Brain microvascular endothelial cell (primary cell): Measurements from ENCODE around the gene RRP8.

Experiments used
- DNase-seq: peaks from one replicate; pipeline ENCODE4 v3.0.0-alpha.2; 2020
- H3K27ac ChIP-seq: fragments of 250-450 bp; sonication (Bioruptor Pico); 2 replicates; pipeline ENCODE4 v1.5.1; 2020; ENCODE audit warnings: mild to moderate bottlenecking, moderate library complexity
- H3K27me3 ChIP-seq: fragments of 250-450 bp; sonication (Bioruptor Pico); replicated peaks from 2 replicates; pipeline ENCODE4 v1.5.1; 2020; ENCODE audit warnings: mild to moderate bottlenecking
- H3K36me3 ChIP-seq: fragments of 250-450 bp; sonication (Bioruptor Pico); replicated peaks from 2 replicates; pipeline ENCODE4 v1.5.1; 2020; ENCODE audit warnings: mild to moderate bottlenecking
- H3K4me3 ChIP-seq: 2 replicates; pipeline ENCODE4 v1.5.1; 2011; ENCODE audit warnings: low read depth, mild to moderate bottlenecking, control low read depth, low read length, moderate library complexity
- in situ Hi-C: cut with HindIII; loops from 2 replicates; pipeline ENCODE4 v1.10.0; 2017; ENCODE audit warnings: low sequenced_read_pairs, low pct_ligation_motif_present
- TF ChIP-seq, protein P1 (sequence below): IDR thresholded peaks from 2 replicates; pipeline ENCODE4 v1.5.1; 2011; ENCODE audit warnings: low read depth, mild to moderate bottlenecking, moderate library complexity, low read length, control low read depth, inconsistent platforms; ENCODE audit errors: missing control alignments

The RRP8 gene

DNA sequence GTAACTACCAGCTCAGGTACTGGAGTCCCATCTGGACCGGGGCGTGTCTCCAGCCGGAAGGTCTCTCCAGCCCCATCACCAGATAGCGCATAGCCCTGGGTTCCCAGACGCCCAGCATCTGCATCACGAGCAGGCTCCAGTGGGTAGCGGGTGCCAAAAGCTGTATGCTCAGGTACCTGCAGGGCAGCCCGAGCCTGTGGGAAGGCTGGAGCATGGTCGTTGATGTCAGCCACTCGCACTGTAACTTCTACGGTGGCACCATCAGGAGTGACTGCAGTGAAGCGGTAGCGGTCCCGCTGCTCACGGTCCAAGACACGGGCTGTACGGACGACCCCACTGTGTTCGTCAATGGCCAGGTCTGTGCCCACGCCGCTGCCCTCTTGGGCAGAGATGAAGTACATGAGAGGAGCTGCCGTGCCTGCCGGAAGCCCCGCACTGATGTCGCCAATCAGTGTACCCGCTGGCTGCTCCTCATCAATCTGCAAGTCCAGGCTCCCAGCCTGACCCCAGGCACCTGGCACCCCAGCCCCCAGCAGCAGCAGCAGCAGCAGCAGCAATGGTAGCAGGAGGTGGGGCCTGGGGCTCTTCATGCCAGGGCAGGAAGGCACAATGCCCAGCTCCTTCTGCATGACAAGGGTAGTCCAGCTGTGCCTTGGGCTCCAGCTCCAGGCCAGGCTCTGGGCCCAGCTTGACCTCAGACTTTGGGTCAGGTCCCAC lies 37.7 kb upstream of the RRP8 start:
- H3K27ac ChIP-seq, result no peak overlapping the region
- in situ Hi-C loops, result no loop called here
- no peak for DNase-seq
- no peaks in the 10 kb centered on the region for H3K36me3 ChIP-seq
- H3K27me3 ChIP-seq, result peaks cover 9% of the 10 kb centered on the region
- TF ChIP-seq, protein P1, sequence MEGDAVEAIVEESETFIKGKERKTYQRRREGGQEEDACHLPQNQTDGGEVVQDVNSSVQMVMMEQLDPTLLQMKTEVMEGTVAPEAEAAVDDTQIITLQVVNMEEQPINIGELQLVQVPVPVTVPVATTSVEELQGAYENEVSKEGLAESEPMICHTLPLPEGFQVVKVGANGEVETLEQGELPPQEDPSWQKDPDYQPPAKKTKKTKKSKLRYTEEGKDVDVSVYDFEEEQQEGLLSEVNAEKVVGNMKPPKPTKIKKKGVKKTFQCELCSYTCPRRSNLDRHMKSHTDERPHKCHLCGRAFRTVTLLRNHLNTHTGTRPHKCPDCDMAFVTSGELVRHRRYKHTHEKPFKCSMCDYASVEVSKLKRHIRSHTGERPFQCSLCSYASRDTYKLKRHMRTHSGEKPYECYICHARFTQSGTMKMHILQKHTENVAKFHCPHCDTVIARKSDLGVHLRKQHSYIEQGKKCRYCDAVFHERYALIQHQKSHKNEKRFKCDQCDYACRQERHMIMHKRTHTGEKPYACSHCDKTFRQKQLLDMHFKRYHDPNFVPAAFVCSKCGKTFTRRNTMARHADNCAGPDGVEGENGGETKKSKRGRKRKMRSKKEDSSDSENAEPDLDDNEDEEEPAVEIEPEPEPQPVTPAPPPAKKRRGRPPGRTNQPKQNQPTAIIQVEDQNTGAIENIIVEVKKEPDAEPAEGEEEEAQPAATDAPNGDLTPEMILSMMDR, result no peak
- no peak overlapping the region for H3K4me3 ChIP-seq

DNA sequence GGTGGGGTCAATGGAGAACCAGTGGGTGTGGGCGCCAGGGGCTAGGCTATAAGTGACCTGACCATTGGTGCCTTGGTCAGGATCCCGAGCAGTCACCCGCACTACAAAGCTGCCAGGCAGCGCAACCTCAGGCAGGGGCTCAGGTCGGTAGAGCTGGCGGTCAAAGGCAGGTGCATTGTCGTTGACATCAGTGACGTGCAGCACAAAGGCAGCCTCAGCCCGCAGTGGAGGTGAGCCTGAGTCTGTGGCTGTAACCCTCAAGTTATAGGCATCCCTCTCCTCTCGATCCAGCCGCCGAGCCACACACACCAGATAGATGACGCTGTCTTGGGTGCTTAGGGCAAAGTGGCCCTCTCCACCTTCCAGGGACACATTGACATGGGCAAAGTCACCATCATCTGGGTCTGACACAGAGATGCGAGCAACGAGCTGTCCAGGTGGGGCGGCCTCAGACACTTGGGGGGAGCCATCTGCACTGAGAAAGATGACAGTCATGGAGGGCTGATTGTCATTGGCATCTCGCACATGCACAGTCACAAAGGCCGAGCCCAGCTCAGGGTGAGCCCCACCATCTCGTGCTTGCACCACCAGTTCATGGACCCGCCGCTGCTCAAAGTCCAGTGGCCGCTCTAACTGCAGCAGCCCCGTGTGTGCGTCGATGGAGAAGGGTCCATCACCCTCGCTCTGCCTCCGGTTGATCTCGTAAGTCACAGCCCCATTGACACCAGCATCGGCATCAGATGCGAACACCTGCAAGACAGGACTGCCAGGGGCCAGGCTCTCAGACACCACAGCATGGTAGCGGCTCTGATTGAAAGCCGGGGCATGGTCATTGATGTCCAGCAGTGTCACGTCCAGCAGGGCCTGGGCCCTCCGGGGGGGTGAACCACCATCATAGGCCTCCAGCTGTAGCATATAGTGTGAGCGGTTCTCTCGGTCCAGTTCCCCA lies 36.9 kb upstream of the RRP8 start:
- H3K27me3 ChIP-seq, result peaks cover 9% of the 10 kb centered on the region
- H3K27ac ChIP-seq, result no peak overlapping the region
- no peaks in the 10 kb centered on the region for H3K36me3 ChIP-seq
- no peak overlapping the region for H3K4me3 ChIP-seq
- TF ChIP-seq, protein P1, result no peak
- in situ Hi-C loops, result no loop called here
- DNase-seq, result no peak

DNA sequence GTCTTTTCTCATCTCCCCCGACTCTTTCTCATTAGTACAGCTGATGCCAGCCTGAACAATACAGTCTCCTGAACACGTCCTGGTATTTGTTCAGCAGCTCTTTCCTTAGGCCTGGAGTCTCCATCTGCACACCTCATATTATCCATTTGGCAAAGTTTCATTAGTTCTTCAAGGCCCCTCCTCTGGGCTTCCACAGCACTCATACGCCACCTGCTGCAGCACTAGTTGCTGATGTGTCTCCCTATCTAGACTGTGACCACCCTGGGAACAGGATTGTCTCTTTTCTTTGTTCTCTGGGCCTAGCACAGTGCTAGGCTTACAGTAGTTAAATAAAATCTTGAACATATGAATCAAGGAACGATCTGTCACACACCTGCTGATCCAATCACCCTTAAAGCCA lies 35.0 kb upstream of the RRP8 start:
- Histone ChIP-seq H3K27me3 (peaks cover 1% of the 10 kb centered on the region), H3K27ac (no peak overlapping the region), H3K4me3 (no peak overlapping the region), H3K36me3 (no peaks in the 10 kb centered on the region)
- in situ Hi-C loops, result no loop called here
- no peak for DNase-seq
- TF ChIP-seq, protein P1, result no peak

DNA sequence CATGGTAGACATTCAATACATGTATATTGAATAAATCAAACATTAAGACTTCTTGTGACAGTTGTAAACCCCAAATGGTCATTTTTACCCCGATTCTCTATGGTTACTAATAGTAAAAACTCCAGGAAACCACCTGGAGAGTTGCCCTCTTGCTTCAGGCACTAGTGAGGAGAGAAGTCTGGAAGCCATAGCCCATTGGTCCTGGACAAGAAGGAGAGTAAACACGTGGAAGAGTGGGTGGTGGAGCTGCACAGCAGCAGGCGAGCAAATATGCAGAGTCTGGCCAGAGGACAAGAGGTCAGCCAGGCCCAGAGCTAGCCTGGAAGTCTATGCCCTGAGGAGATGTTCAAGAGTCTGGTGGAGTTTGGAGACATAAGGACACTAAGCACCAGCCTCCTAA lies 34.5 kb upstream of the RRP8 start:
- in situ Hi-C loops, result no loop called here
- Histone ChIP-seq H3K4me3 (no peak overlapping the region), H3K36me3 (no peaks in the 10 kb centered on the region), H3K27ac (no peak overlapping the region), H3K27me3 (no peaks in the 10 kb centered on the region)
- TF ChIP-seq, protein P1, result no peak
- no peak for DNase-seq

DNA sequence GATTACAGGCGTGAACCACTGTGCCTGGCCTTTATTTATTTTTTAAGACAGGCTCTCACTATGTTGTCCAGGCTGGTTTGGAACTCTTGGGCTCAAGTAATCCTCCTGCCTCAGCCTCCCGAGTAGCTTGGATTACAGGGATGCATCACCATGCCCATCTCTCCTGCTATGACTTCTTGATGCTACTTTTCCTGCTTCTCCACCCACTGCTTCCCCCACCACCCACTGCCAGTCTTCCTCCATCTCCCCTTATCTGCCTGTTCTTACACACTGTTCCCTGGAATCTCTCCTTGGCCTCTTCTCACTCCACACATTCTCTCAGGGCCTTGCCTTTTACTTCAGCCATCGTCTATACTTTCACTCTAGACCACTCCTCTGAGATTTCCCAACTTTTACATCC lies 33.1 kb upstream of the RRP8 start:
- Histone ChIP-seq H3K27me3 (no peaks in the 10 kb centered on the region), H3K36me3 (no peaks in the 10 kb centered on the region), H3K4me3 (no peak overlapping the region), H3K27ac (no peak overlapping the region)
- in situ Hi-C loops, result no loop called here
- DNase-seq, result no peak
- TF ChIP-seq, protein P1, result no peak
